Breast epithelium (tissue), 3 donors: ENCODE data around the gene SUN3.

Source experiments
- CTCF ChIP-seq, 3 donors: fragments of 450-650 bp; IDR thresholded peaks; one replicate each; pipeline ENCODE4 v1.5.1; 2016 to 2017; ENCODE audit warnings: antibody characterized with exemption in 3 of 3, mild to moderate bottlenecking in 3 of 3, moderate library complexity in 3 of 3
- POLR2A ChIP-seq: fragments of 450-650 bp; IDR thresholded peaks from one replicate; pipeline ENCODE4 v1.6.1; 2016; ENCODE audit warnings: antibody characterized with exemption, mild to moderate bottlenecking, moderate library complexity

DNA sequence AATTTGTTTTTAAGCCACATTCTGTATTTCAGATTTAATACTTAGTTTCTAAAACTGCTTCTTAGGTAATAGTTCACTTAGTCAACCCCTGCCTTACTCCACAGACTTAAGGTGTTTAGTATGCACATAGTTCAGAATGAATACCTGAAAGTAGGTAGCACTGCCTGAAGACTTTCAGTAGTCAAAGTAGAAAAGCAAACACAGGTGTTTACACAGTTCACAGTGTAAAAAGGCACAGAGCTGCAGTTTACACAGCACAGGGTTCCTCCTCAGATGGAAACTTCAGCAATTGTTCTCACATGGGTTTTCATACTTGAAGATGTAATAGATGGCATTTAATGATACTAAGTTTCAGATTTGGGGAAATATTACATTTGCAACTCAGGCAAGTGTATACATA, 77.5 kb downstream of the SUN3 start:
- TF ChIP-seq CTCF (IDR thresholded peaks at IDR 0.05) (no peak), POLR2A (no peak)
